NB4 (cell line): ENCODE results near the gene ME2.
"Not testable (repeated sequence)": the region's sequence is repeated elsewhere in the genome, so short reads cannot be mapped to it uniquely, and the experiment has no call there.

Source experiments
- DNase-seq: peaks from one replicate; pipeline ENCODE4 v3.0.0; 2010; ENCODE audit warnings: low read depth
- H3K4me3 ChIP-seq: one replicate; pipeline ENCODE4 v1.5.1; 2011; ENCODE audit warnings: mild to moderate bottlenecking, low read depth, low read length, moderate library complexity
- CTCF ChIP-seq: IDR thresholded peaks from one replicate; pipeline ENCODE4 v1.5.1; 2012; ENCODE audit warnings: low read depth, low read length
- MAX ChIP-seq: IDR thresholded peaks from 2 replicates; pipeline ENCODE4 v1.6.1; 2011; ENCODE audit warnings: low read depth, low read length
- MYC ChIP-seq: IDR thresholded peaks from 2 replicates; pipeline ENCODE4 v1.6.1; 2011; ENCODE audit warnings: low read depth, low read length
- POLR2A ChIP-seq: IDR thresholded peaks from 2 replicates; pipeline ENCODE4 v1.6.1; 2011; ENCODE audit warnings: mild to moderate bottlenecking; ENCODE audit not compliant: insufficient read length; ENCODE audit errors: extremely low read depth

Gene ME2

GRCh38 chr18:50987261-50987660 lies 108.3 kb downstream of the ME2 start:
- no peak for DNase-seq
- no peak for TF ChIP-seq MAX
- TF ChIP-seq MYC = no peak
- TF ChIP-seq POLR2A = no peak
- no peak for TF ChIP-seq CTCF
- no peak overlapping the region for H3K4me3 ChIP-seq

GRCh38 chr18:50989711-50990110 lies 110.8 kb downstream of the ME2 start:
- TF ChIP-seq MAX = no peak
- no peak for TF ChIP-seq CTCF
- no peak for TF ChIP-seq POLR2A
- no peak for TF ChIP-seq MYC
- DNase-seq = no peak
- no peak overlapping the region for H3K4me3 ChIP-seq

GRCh38 chr18:50992351-50992762 lies 113.4 kb downstream of the ME2 start:
- TF ChIP-seq CTCF (no peak), MYC (no peak), MAX (no peak), POLR2A (no peak)
- no peak overlapping the region for H3K4me3 ChIP-seq
- DNase-seq = no peak

- DNase-seq = no peak
- H3K4me3 ChIP-seq = no peak overlapping the region
- TF ChIP-seq MAX (no peak), MYC (no peak), CTCF (no peak), POLR2A (no peak)
These were observed 115.1 kb downstream of the ME2 start for GRCh38 chr18:50994031-50994430.

- not testable (repeated sequence) for H3K4me3 ChIP-seq, DNase-seq
These were observed 124.3 kb downstream of the ME2 start for GRCh38 chr18:51003174-51003573.
